DMS 273 (cell line): ENCODE results near the gene SRP68.
"Not testable (repeated sequence)": the region's sequence is repeated elsewhere in the genome, so short reads cannot be mapped to it uniquely, and the experiment has no call there.

Experiments used
- DNase-seq: peaks from one replicate; lab custom pipeline; 2025; ENCODE audit not compliant: unreplicated experiment; lab: John Stamatoyannopoulos, UW

Gene SRP68

DNA sequence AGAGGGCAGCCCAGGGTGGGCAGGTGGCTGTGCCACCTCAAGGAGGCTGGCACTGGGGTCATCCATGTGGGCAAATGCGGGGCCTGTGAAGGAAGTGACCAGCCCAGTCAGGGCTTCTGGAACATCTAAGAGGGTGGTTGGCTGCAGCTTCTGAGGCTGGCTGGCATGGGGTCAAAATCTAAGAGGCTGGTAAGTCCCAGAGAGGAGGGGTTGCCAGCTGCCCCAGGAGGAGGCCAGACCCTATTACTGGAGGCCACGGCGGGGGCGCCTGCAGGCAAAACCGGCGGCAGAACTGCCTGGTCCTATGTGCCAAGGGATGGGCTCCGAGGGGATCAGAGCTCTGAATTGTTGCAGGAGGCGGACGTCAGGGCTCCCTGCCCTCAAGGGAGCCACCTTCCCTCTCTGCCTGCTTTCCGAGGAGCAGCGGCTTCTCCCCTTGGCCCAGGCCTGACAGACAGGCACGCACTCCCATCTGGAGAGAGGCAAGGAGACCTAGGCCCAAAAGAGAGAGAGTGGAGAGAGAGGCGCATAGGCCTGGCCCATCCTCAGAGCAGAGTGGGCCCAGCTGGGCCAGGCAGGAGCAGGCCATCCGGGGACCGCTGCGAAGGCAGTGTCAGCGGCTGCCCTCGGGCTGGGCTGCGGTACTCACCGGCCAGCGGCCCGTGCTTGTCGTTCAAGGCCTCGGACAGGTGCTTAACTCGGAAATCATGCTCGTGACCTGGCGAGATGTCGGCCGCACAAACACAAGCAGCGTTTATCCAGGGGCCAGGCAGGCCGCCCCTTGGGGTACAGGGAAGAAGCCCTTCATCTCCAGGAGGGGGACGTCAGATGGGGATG lies 17.6 kb upstream of the SRP68 start:
- DNase-seq, result no peak

DNA sequence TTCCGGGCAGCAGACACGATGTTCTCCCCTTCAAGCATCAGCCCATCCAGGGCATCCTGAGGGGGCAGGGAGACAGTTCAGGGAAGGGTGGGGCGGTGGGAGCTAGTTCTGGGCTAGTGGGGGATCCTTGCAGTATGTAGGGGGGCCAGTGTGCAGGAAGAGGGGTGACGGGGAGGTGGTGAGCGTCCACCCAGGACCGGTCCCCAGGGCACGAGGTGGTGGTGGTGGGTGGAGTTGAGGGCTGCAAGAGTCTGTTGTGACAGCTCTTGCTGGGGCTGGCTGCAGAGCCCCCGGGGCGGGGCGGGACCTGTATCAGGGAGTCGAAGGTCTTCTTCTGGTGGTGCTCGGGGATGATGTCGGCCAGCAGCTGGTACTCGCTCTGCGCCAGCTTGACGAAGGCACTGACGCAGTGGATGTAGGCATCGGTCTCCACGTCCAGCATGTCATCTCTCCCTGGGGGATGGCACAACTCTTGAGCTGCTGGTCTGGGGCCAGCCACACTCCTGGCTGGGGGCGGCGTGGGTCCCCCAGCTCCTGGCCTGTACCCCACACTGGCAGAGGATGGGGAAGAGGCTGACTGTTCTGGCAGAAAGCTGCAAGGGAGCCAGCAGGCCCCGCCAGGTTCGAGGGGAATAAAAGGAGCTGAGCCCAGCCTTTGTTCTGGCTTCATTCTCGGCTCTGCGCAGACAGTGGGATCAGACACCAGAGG lies 16.7 kb upstream of the SRP68 start:
- DNase-seq, result no peak

- peak; percentile 34 for DNase-seq
Measured at GRCh38 chr17:76088041-76088867, 15.9 kb upstream of the SRP68 start.

DNA sequence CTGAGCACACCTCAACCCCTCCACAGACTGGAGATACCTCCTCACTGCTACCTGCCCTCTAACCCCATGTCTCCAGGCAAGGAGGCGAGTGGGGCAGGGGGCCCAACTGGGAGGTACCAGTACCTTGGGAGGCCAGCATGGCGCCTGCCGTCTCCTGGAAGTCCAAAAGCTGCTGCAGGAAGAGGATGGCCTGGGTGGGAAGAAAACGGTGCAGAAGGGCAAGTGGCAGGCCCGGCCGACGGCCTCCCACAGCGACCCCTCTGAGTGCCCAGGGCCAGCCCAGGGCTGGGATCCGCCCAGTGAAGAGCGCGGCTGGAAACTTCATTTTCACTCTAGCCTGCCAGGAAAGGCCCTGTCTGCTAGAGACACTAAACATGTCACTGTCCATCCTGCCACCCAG lies 15.2 kb upstream of the SRP68 start:
- no peak for DNase-seq

DNA sequence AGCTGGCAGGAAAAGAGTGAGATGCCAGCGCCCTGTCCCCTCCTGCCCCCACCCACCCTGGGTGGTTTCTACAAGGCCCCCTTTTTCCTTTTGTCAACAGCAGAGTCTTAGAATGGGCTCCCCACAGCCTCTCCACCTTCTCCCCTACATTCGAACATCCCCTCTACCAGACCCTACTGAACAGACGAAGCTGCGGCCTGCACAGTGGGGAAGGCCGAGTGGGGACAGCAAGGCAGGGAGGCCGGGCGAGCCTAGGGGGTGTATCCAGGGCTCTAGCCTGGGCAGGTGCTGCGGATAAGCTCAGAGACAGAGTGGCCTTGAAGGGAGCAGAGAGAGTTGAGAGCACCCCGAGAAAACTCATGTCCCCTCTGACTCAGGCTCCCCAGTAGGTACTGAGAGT lies 14.1 kb upstream of the SRP68 start:
- DNase-seq, result no peak

- no peak for DNase-seq
Measured at GRCh38 chr17:76085731-76086366, 13.5 kb upstream of the SRP68 start.

GRCh38 chr17:76085066-76085730 lies 12.9 kb upstream of the SRP68 start:
- no peak for DNase-seq

GRCh38 chr17:76083536-76084182 lies 11.3 kb upstream of the SRP68 start:
- DNase-seq, result no peak

DNA sequence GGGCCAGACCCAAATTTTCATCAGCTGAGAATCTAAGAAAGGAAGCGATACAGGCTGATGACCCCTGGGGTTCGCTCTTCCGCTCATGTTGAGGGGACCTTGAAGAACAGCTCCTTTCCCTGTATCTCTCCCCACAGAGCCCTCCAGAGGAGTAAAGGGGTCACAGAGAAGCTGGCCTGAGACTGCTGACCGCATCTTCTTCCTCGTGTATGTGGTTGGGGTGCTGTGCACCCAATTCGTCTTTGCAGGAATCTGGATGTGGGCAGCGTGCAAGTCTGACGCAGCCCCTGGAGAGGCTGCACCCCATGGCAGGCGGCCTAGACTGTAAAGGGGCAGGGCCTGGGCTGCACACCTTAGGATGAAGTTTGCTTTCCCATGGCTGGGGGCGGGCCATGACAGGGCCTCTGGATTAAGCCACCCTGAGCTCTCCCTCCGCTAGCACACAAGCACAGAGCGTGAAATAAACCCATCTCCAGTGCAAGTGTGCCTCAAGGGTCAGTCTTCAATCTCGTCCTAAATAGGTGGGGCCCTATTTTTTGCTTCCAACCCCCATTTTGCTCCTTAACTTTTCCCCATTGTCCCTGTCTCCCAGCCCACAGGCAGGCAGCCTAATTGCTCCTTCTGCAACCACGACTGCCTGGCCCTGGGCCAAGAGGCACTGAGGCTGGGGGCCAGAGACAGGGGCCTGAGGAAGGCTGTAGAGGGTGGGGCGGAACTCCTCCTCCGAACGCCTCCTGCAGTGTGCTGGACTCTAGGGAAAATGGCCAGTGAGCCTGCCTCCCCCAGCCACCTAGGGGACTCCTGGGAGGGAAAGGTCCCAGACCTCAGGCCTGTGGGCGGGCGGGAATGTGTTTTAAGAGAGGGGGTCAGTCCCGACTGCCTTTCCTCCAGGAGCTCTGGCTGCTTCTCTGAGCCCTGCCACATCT lies 10.3 kb upstream of the SRP68 start:
- DNase-seq, result no peak

DNA sequence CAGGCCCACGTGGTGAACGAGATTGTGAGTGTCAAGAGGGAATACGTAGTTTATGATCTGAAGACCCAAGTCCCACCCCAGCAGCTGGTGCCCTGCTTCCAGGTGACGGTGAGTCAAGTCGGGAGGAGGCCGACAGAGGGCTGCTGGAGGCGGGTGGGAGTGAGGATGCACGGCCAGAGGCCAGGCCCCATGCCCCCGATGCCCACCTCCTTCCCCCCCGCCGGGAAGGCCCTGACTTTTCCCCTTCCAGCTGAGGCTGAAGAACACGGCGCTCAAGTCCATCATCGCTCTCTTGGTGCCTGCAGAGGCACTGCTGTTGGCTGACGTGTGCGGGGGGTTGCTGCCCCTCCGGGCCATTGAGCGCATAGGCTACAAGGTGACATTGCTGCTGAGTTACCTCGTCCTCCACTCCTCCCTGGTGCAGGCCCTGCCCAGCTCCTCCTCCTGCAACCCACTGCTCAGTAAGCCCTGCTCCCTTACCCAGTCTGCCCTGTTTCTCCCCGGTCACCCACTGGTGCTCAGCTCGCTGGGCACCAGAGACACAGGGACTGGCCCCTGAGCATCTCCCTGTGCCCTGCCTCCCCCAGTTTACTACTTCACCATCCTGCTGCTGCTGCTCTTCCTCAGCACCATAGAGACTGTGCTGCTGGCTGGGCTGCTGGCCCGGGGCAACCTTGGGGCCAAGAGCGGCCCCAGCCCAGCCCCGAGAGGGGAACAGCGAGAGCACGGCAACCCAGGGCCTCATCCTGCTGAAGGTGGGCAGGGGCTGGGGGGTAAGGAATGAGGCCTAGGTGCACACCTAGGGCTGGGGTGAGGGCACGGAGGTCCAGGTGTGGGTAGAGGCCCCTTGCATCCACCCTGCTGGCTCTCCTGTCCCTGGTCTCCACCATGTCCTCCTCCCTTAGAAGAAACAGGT lies 9.2 kb upstream of the SRP68 start:
- no peak for DNase-seq

- peak; percentile 46 for DNase-seq
Measured at GRCh38 chr17:76080768-76081287, 8.5 kb upstream of the SRP68 start.

DNA sequence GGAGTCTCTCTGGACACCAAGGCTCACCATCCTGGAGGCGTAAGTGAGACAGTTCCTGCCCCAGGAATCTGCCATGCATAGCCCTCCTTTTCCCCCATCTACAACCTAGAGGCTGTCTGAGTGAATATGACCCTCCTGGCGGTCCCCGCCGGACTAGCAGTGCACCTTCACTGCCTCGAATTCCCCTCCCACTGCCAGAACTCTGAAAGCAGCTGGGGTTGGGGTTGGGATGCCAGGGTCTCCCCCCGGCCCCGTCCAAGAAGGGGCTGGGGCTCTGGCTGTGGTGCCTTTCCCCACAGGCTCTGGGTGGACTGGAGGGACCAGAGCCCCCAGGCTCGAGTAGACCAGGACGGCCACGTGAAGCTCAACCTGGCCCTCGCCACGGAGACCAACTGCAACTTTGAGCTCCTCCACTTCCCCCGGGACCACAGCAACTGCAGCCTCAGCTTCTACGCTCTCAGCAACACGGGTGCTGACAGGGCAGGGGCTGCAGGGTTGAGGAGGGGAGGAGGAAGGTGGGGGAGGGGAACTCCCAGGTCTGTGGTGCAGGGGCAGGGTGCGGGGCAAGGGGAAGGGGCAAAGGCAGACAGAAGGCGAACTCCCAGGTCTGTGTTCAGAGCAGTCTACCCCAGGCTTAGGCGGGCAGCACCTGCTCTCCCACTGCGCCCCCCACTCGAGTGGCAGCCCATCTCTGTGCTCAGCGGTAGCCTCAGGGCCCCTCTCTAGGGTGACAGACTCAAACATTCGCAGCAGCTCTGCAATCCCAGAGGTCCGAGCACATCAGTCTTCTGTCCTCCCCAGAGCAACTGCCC lies 7.8 kb upstream of the SRP68 start:
- peak; percentile 67 for DNase-seq

DNA sequence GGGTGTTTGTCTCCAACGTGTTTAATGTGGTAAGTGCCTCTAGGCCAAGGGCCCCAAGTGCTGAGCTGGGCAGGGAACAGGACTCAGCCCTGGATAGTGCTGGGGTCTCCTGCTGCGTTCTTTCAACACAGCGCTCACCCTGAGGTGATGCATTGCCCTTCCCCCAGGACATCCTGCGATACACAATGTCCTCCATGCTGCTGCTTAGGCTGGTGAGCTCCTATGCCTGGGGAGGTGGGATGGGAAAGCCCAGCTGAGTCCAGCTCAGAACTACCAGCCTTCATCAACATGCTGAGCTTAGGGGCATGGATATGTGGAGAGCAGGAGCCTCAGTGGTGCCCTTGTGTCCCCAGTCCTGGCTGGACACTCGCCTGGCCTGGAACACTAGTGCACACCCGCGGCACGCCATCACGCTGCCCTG lies 7.2 kb upstream of the SRP68 start:
- DNase-seq, result no peak

DNA sequence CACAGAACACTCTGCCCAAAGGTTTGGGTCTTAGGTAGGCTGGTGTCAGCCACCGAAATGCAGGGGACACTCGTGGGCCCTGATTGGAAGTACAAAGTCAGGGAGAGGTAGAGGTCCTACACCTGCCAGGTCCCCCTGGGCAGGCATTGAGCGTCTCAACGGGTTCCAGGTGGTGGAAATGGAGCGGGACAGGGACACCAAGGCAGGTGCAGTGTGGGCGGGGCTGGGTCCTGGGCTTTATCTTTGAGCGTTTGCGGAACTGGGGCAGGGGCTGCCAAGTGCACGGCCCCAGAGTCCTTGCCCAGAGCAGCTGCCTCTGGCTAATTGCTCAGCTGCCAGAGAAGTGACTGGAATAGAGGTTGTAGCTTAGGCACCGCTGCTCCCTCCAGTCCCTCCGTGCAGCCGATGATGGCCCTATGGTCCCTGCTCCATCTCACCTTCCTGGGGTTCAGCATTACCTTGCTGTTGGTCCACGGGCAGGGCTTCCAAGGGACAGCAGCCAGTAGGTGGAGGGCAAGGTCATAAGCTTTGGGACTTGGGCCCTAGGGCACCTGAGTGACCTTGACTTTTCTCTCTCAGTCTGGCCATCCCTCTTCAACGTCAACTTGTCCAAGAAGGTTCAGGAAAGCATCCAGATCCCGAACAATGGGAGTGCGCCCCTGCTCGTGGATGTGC lies 6.7 kb upstream of the SRP68 start, which contains the start of gene ZACN:
Gene ZACN, plus strand, starts transcription at position 323 of the 675 bp plus-strand sequence. Its CDS starts 83 bp downstream, at position 406.
- peak; percentile 43 for DNase-seq

- DNase-seq, result not testable (repeated sequence)
Measured at GRCh38 chr17:76078370-76078769, 6.1 kb upstream of the SRP68 start.

GRCh38 chr17:76077584-76078110 lies 5.3 kb upstream of the SRP68 start:
- peak; percentile 42 for DNase-seq
